Measurements from ENCODE around the gene APBA2. TPM values are rescaled to one million over a fixed set of nuclear protein-coding genes. Genes with fewer than 3 reads are reported as not detected.
"Not testable (repeated sequence)": the region's sequence is repeated elsewhere in the genome, so short reads cannot be mapped to it uniquely, and the experiment has no call there.

Gene APBA2
- total RNA-seq, 1 donor from 2014 or later = 51.4 TPM

DNA sequence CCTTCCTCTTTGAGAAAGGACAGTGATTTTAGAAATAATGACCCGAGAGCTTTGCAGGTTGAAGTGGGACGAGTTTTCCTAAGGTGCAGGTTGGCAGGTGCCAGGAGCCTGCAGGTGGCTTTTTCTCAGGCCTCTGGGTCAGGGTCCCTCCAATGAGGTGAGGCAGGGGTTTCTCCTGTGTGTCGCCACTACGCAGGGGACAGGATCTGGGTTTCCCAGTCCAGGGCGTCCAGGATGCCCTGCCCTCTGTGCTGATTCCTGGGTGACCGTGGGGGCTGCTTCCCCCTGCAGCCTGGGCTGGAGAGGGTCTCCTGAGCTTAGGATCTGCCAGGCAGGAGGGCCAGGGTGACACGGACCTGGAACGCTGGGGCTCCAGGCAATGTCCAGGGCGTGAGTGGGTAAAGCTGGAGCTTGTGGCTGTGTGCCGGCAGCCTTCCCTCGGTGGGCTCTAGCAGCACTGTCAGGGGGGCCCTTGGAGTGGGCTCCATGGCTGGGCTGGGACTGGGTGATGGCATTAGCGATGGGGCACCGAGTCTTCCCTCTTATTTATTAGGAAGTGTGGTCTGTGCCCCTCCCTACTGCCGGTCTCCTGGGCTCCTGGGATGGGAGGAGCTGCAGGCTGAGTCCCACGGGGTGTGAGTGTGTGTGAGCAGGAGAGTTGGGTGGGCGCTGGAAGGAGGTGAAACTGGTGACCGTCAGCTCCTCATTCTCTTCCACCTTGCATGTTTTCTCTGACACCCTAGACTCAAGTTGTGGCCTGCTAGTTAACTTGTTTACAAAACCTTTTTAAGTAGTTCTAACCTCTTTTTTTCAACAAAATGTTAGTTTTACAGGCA lies 1.8 kb downstream of the APBA2 start:
- Histone ChIP-seq H3K4me3 (ENCODE audit: low read depth, low read length) (no peak overlapping the region), H3K36me3 (ENCODE audit: control insufficient read depth, insufficient read depth, low read length) (no peaks in the 10 kb centered on the region), H3K27me3 (ENCODE audit: control insufficient read depth, insufficient read depth, low read length) (no peaks in the 10 kb centered on the region)
- TF ChIP-seq, protein P1, sequence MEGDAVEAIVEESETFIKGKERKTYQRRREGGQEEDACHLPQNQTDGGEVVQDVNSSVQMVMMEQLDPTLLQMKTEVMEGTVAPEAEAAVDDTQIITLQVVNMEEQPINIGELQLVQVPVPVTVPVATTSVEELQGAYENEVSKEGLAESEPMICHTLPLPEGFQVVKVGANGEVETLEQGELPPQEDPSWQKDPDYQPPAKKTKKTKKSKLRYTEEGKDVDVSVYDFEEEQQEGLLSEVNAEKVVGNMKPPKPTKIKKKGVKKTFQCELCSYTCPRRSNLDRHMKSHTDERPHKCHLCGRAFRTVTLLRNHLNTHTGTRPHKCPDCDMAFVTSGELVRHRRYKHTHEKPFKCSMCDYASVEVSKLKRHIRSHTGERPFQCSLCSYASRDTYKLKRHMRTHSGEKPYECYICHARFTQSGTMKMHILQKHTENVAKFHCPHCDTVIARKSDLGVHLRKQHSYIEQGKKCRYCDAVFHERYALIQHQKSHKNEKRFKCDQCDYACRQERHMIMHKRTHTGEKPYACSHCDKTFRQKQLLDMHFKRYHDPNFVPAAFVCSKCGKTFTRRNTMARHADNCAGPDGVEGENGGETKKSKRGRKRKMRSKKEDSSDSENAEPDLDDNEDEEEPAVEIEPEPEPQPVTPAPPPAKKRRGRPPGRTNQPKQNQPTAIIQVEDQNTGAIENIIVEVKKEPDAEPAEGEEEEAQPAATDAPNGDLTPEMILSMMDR (IDR thresholded peaks at IDR 0.05; ENCODE audit: insufficient read depth, low read length, poor library complexity, severe bottlenecking) = no peak
- DNase-seq (ENCODE audit: low read depth) = no peak

DNA sequence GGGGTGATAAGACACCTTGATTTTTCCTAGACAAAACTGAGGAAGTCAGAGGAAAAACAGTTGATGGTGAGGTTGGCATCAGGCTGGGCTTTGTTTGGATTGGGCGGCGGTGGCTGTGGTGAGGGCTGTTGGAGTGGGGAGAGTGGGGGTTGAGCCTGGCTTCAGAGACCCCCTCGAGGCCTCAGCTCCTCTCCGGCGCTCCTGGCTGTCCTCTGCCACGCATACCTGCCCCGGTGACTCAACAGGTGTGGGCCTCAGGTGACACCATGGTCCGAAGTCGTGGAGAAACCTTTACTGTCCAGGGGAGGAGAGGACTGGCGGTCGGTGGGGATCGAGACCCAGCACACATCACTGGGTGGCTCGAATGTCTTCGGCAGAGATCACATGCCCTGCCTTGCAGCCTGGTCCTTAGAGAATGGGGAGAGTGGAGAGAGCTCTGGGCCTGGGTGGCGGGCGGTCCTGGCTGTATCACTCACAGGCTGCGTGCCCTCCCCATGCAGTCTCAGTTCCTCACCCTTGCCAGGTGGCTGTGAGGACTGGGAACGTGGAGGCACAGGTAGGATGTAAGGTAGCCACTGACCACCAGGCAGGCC lies 2.6 kb downstream of the APBA2 start:
- no peaks in the 10 kb centered on the region for H3K36me3 ChIP-seq (ENCODE audit: control insufficient read depth, insufficient read depth, low read length)
- no peak for DNase-seq (ENCODE audit: low read depth)
- no peaks in the 10 kb centered on the region for H3K27me3 ChIP-seq (ENCODE audit: control insufficient read depth, insufficient read depth, low read length)
- TF ChIP-seq, protein P1 (IDR thresholded peaks at IDR 0.05; ENCODE audit: insufficient read depth, low read length, poor library complexity, severe bottlenecking) = no peak
- H3K4me3 ChIP-seq (ENCODE audit: low read depth, low read length) = no peak overlapping the region

DNA sequence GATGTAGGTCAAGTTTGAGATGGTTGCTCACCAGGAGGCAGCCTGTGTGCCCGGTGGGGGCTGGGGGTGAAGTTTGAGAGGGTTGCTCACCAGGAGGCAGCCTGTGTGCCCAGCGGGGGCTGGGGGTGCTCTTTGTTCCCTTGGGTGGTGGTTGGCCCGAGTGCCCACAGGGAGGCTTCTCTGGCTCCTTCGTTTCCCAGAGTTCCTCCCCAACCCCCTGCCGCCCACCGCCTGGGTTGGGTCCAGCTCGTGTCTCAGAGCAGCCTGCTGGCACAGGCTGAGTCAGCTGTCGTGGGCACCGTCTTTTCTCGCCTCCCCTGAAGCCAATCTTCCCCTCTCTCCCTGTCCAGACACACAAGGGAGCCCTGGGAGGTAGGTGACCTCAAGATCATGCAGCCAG lies 3.1 kb downstream of the APBA2 start:
- TF ChIP-seq, protein P1 (IDR thresholded peaks at IDR 0.05; ENCODE audit: insufficient read depth, low read length, poor library complexity, severe bottlenecking) = no peak
- no peaks in the 10 kb centered on the region for H3K36me3 ChIP-seq (ENCODE audit: control insufficient read depth, insufficient read depth, low read length)
- no peak overlapping the region for H3K4me3 ChIP-seq (ENCODE audit: low read depth, low read length)
- no peak for DNase-seq (ENCODE audit: low read depth)
- H3K27me3 ChIP-seq (ENCODE audit: control insufficient read depth, insufficient read depth, low read length) = no peaks in the 10 kb centered on the region

DNA sequence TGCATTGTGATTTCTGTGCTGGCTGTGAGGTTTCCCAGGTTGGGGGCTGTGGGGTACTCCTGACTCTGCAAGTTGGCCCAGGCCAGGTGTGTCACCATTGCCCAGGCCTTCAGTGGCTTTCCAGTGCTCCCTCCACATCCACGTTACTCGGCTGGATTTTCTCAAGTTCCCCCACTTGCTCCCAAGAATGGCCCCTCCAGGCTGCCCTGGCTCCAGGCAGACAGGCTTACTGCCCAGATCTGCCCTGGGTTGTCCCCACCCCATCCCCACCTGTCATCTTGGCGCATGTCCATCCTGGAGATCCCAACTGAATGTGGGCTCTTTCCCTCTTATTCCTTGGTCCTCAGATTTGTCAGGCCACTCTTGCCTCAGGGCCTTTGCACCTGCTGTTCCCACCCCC lies 3.6 kb downstream of the APBA2 start:
- DNase-seq (ENCODE audit: low read depth) = no peak
- H3K27me3 ChIP-seq (ENCODE audit: control insufficient read depth, insufficient read depth, low read length) = no peaks in the 10 kb centered on the region
- no peak overlapping the region for H3K4me3 ChIP-seq (ENCODE audit: low read depth, low read length)
- H3K36me3 ChIP-seq (ENCODE audit: control insufficient read depth, insufficient read depth, low read length) = no peaks in the 10 kb centered on the region
- TF ChIP-seq, protein P1 (IDR thresholded peaks at IDR 0.05; ENCODE audit: insufficient read depth, low read length, poor library complexity, severe bottlenecking) = no peak

DNA sequence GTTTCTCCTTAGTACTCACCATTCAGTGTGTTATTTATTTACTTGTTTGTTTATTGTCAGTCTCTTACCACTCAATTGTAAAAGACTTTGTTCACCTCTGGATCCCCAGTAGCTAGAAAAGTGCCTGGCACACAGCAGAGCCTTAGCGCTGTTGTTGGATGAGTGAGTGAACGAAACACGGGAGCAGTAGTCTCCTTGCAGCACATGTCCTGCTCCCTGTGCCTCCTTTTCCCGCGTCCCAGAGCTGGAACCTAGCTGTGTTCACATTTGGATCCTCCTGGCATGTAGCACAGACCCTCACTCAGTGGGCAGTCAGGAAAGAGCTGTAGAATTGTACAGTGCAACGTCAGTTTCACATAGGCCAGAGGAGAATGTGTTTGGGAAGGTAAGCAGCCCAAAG lies 4.1 kb downstream of the APBA2 start:
- DNase-seq (ENCODE audit: low read depth) = not testable (repeated sequence)

DNA sequence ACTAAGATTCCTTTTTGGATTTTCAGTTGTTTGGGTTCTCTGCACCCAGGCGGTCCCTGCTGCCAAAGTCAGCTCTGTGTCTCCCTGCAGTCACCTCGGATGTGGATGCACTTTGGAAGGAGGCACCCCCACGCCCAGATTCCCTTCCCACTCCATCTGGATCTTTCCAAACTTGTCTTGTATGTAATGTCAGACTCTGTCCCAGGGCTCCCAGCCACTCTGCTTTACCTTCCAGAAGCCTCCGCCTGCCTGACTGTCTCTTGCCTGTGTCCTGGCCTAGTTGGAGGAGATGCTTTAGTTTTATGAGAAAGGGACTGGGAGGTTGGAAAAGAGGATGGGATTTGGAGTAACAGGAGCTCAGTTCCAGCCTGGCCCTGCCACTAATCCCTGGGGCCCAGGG lies 4.5 kb downstream of the APBA2 start:
- H3K36me3 ChIP-seq (ENCODE audit: control insufficient read depth, insufficient read depth, low read length); H3K27me3 ChIP-seq (ENCODE audit: control insufficient read depth, insufficient read depth, low read length); DNase-seq (ENCODE audit: low read depth); H3K4me3 ChIP-seq (ENCODE audit: low read depth, low read length): not testable (repeated sequence)

More for the DNA sequence above, 4.1 kb downstream of the APBA2 start:
- H3K36me3 ChIP-seq (ENCODE audit: control insufficient read depth, insufficient read depth, low read length); H3K27me3 ChIP-seq (ENCODE audit: control insufficient read depth, insufficient read depth, low read length); H3K4me3 ChIP-seq (ENCODE audit: low read depth, low read length): not testable (repeated sequence)
